Measurements from ENCODE around the gene AMZ1.

The AMZ1 gene

GRCh38 chr7:2650451-2650850, 37.6 kb upstream of the AMZ1 start:
- no peaks in the 10 kb centered on the region for H3K27me3 ChIP-seq (ENCODE audit: insufficient read depth, low read length)
- H3K14ac ChIP-seq (ENCODE audit: low read length), result no peak overlapping the region
- H3K79me1 ChIP-seq (ENCODE audit: low read length), result peaks cover 4% of the 10 kb centered on the region
- no CpG with 5 or more reads among the region's 8 CpGs for WGBS (ENCODE audit: extremely low coverage, insufficient coverage, insufficient read length)
- H4K8ac ChIP-seq (ENCODE audit: low read depth, low read length), result no peak overlapping the region
- H3K9ac ChIP-seq (ENCODE audit: low read length), result no peak overlapping the region
- H3K23ac ChIP-seq (ENCODE audit: low read length), result no peak overlapping the region
- H3K18ac ChIP-seq (ENCODE audit: low read length), result no peak overlapping the region
- no peak overlapping the region for H3K4me3 ChIP-seq (ENCODE audit: low read depth, low read length)
- H3K36me3 ChIP-seq (ENCODE audit: control insufficient read depth in 1 of 2, insufficient read depth in 2 of 2, low read length in 2 of 2), result peaks cover 66 to 73% of the 10 kb centered on the region in 2 experiments
- no peak overlapping the region for H2BK120ac ChIP-seq (ENCODE audit: insufficient read depth, low read length, poor library complexity)
- no peak overlapping the region for H4K91ac ChIP-seq (ENCODE audit: low read depth, low read length)
- H3K4me1 ChIP-seq (ENCODE audit: control insufficient read depth in 1 of 2, insufficient read depth in 2 of 2, low read length in 2 of 2), result peaks cover 6 to 10% of the 10 kb centered on the region in 2 experiments
- H3K9me3 ChIP-seq (ENCODE audit: insufficient read depth, low read depth, low read length), result peaks cover 2% of the 10 kb centered on the region
- no peak overlapping the region for H3K4me2 ChIP-seq (ENCODE audit: low read length)
- no peak for DNase-seq
- H4K12ac ChIP-seq (ENCODE audit: low read depth, low read length), result no peak overlapping the region
- no peak overlapping the region for H3K27ac ChIP-seq (ENCODE audit: low read depth, low read length)
- H2AFZ ChIP-seq (ENCODE audit: insufficient read depth, low read length, poor library complexity), result no peak overlapping the region
- H3K4ac ChIP-seq (ENCODE audit: low read depth, low read length), result no peak overlapping the region
- no peak overlapping the region for H2AK5ac ChIP-seq (ENCODE audit: low read length)
- no peaks in the 10 kb centered on the region for H3K79me2 ChIP-seq (ENCODE audit: control insufficient read depth, insufficient read depth, low read length, poor library complexity)
- no peak overlapping the region for H2BK12ac ChIP-seq (ENCODE audit: low read length)
- H2BK5ac ChIP-seq (ENCODE audit: low read depth, low read length, poor library complexity), result no peak overlapping the region

GRCh38 chr7:2651336-2651735, 36.7 kb upstream of the AMZ1 start:
- Histone ChIP-seq H3K36me3 (ENCODE audit: control insufficient read depth in 1 of 2, insufficient read depth in 2 of 2, low read length in 2 of 2) (peaks cover 75 to 79% of the 10 kb centered on the region in 2 experiments), H3K23ac (ENCODE audit: low read length) (no peak overlapping the region), H2AFZ (ENCODE audit: insufficient read depth, low read length, poor library complexity) (no peak overlapping the region), H4K91ac (ENCODE audit: low read depth, low read length) (no peak overlapping the region), H3K9me3 (ENCODE audit: insufficient read depth, low read depth, low read length) (peaks cover 2% of the 10 kb centered on the region), H3K79me1 (ENCODE audit: low read length) (no peaks in the 10 kb centered on the region), H4K12ac (ENCODE audit: low read depth, low read length) (no peak overlapping the region), H3K4me2 (ENCODE audit: low read length) (no peak overlapping the region), H2BK120ac (ENCODE audit: insufficient read depth, low read length, poor library complexity) (no peak overlapping the region), H3K14ac (ENCODE audit: low read length) (no peak overlapping the region), H3K9ac (ENCODE audit: low read length) (no peak overlapping the region), H3K4ac (ENCODE audit: low read depth, low read length) (no peak overlapping the region), H2BK12ac (ENCODE audit: low read length) (no peak overlapping the region), H3K27me3 (ENCODE audit: insufficient read depth, low read length) (no peaks in the 10 kb centered on the region), H3K4me3 (ENCODE audit: low read depth, low read length) (no peak overlapping the region), H3K79me2 (ENCODE audit: control insufficient read depth, insufficient read depth, low read length, poor library complexity) (no peaks in the 10 kb centered on the region), H3K18ac (ENCODE audit: low read length) (no peak overlapping the region), H2AK5ac (ENCODE audit: low read length) (no peak overlapping the region), H4K8ac (ENCODE audit: low read depth, low read length) (no peak overlapping the region), H3K27ac (ENCODE audit: low read depth, low read length) (no peak overlapping the region), H3K4me1 (ENCODE audit: control insufficient read depth in 1 of 2, insufficient read depth in 2 of 2, low read length in 2 of 2) (peaks cover under 1 to 6% of the 10 kb centered on the region in 2 experiments), H2BK5ac (ENCODE audit: low read depth, low read length, poor library complexity) (no peak overlapping the region)
- no CpG with 5 or more reads among the region's 15 CpGs for WGBS (ENCODE audit: extremely low coverage, insufficient coverage, insufficient read length)
- DNase-seq, result no peak

- Histone ChIP-seq H2BK5ac (ENCODE audit: low read depth, low read length, poor library complexity) (no peak overlapping the region), H2AFZ (ENCODE audit: insufficient read depth, low read length, poor library complexity) (no peak overlapping the region), H3K23ac (ENCODE audit: low read length) (no peak overlapping the region), H3K4me1 (ENCODE audit: control insufficient read depth in 1 of 2, insufficient read depth in 2 of 2, low read length in 2 of 2) (peaks cover 0 to 6% of the 10 kb centered on the region in 2 experiments), H4K8ac (ENCODE audit: low read depth, low read length) (no peak overlapping the region), H3K4me3 (ENCODE audit: low read depth, low read length) (peak overlapping the region; percentile 10), H4K12ac (ENCODE audit: low read depth, low read length) (no peak overlapping the region), H3K14ac (ENCODE audit: low read length) (no peak overlapping the region), H3K9me3 (ENCODE audit: insufficient read depth, low read depth, low read length) (peaks cover 2% of the 10 kb centered on the region), H3K4me2 (ENCODE audit: low read length) (no peak overlapping the region), H3K79me2 (ENCODE audit: control insufficient read depth, insufficient read depth, low read length, poor library complexity) (no peaks in the 10 kb centered on the region), H2AK5ac (ENCODE audit: low read length) (no peak overlapping the region), H2BK120ac (ENCODE audit: insufficient read depth, low read length, poor library complexity) (no peak overlapping the region), H3K4ac (ENCODE audit: low read depth, low read length) (no peak overlapping the region), H2BK12ac (ENCODE audit: low read length) (no peak overlapping the region), H3K79me1 (ENCODE audit: low read length) (no peaks in the 10 kb centered on the region), H3K18ac (ENCODE audit: low read length) (no peak overlapping the region), H3K27ac (ENCODE audit: low read depth, low read length) (no peak overlapping the region), H3K9ac (ENCODE audit: low read length) (no peak overlapping the region), H3K36me3 (ENCODE audit: control insufficient read depth in 1 of 2, insufficient read depth in 2 of 2, low read length in 2 of 2) (peaks cover 80 to 81% of the 10 kb centered on the region in 2 experiments), H4K91ac (ENCODE audit: low read depth, low read length) (no peak overlapping the region), H3K27me3 (ENCODE audit: insufficient read depth, low read length) (no peaks in the 10 kb centered on the region)
- WGBS (ENCODE audit: extremely low coverage, insufficient coverage, insufficient read length), result no CpG with 5 or more reads among the region's 28 CpGs
- DNase-seq, result no peak
Observed at GRCh38 chr7:2651847-2652735, 35.9 kb upstream of the AMZ1 start.

- no peak overlapping the region for H2BK120ac ChIP-seq (ENCODE audit: insufficient read depth, low read length, poor library complexity)
- H3K18ac ChIP-seq (ENCODE audit: low read length), result no peak overlapping the region
- no peak overlapping the region for H4K8ac ChIP-seq (ENCODE audit: low read depth, low read length)
- no peak overlapping the region for H4K12ac ChIP-seq (ENCODE audit: low read depth, low read length)
- H3K79me2 ChIP-seq (ENCODE audit: control insufficient read depth, insufficient read depth, low read length, poor library complexity), result no peaks in the 10 kb centered on the region
- H2BK12ac ChIP-seq (ENCODE audit: low read length), result no peak overlapping the region
- H3K4me3 ChIP-seq (ENCODE audit: low read depth, low read length), result no peak overlapping the region
- H3K79me1 ChIP-seq (ENCODE audit: low read length), result no peaks in the 10 kb centered on the region
- H3K27ac ChIP-seq (ENCODE audit: low read depth, low read length), result no peak overlapping the region
- H3K23ac ChIP-seq (ENCODE audit: low read length), result no peak overlapping the region
- no peak overlapping the region for H2AFZ ChIP-seq (ENCODE audit: insufficient read depth, low read length, poor library complexity)
- H3K27me3 ChIP-seq (ENCODE audit: insufficient read depth, low read length), result no peaks in the 10 kb centered on the region
- no peak overlapping the region for H3K14ac ChIP-seq (ENCODE audit: low read length)
- no peak overlapping the region for H3K9ac ChIP-seq (ENCODE audit: low read length)
- no peak overlapping the region for H3K4ac ChIP-seq (ENCODE audit: low read depth, low read length)
- peaks cover 80 to 81% of the 10 kb centered on the region in 2 experiments for H3K36me3 ChIP-seq (ENCODE audit: control insufficient read depth in 1 of 2, insufficient read depth in 2 of 2, low read length in 2 of 2)
- H2BK5ac ChIP-seq (ENCODE audit: low read depth, low read length, poor library complexity), result no peak overlapping the region
- no peak overlapping the region for H4K91ac ChIP-seq (ENCODE audit: low read depth, low read length)
- no CpG with 5 or more reads among the region's 12 CpGs for WGBS (ENCODE audit: extremely low coverage, insufficient coverage, insufficient read length)
- H2AK5ac ChIP-seq (ENCODE audit: low read length), result no peak overlapping the region
- peaks cover 2% of the 10 kb centered on the region for H3K9me3 ChIP-seq (ENCODE audit: insufficient read depth, low read depth, low read length)
- no peak overlapping the region for H3K4me2 ChIP-seq (ENCODE audit: low read length)
- H3K4me1 ChIP-seq (ENCODE audit: control insufficient read depth in 1 of 2, insufficient read depth in 2 of 2, low read length in 2 of 2), result peaks cover 0 to 6% of the 10 kb centered on the region in 2 experiments
- no peak for DNase-seq
Observed at GRCh38 chr7:2652736-2653060, 35.3 kb upstream of the AMZ1 start.
